ENCODE data around the gene RAB3GAP2. TPM values are rescaled to one million over a fixed set of nuclear protein-coding genes. Genes with fewer than 3 reads are reported as not detected.
A peak's percentile ranks its signal among the peaks of the same experiment; 100 is the strongest.
"Not testable (repeated sequence)": the region's sequence is repeated elsewhere in the genome, so short reads cannot be mapped to it uniquely, and the experiment has no call there.

The RAB3GAP2 gene
- total RNA-seq, 1 donor from 2014 or later: 49.2 TPM

DNA sequence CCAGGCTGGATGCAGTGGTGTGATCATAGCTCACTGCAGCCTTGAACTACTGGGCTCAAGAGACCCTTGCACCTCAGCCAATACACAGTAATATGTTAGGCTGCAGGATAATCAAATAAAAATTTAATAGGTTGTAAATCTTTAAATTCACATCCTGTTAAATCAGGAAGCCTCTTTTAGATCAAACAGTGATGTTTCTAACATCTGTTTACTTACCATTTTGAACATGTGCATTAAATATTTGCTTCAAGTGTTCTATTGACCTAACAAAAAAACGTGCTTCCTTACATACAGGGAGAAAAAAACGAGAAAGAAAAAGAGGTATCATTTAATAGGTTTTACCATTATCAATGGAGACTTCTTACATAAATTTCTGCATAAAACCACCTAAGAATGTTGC is 107.7 kb downstream of the RAB3GAP2 start:
- DNase-seq (ENCODE audit: low spot score) (no peak), ATAC-seq (no peak)
- intact Hi-C loops (cut with DNase I): no loop called here

- ATAC-seq (no peak), DNase-seq (ENCODE audit: low spot score) (no peak)
- intact Hi-C loops (cut with DNase I): no loop called here
Measured at GRCh38 chr1:220164116-220164515, 108.1 kb downstream of the RAB3GAP2 start.

DNA sequence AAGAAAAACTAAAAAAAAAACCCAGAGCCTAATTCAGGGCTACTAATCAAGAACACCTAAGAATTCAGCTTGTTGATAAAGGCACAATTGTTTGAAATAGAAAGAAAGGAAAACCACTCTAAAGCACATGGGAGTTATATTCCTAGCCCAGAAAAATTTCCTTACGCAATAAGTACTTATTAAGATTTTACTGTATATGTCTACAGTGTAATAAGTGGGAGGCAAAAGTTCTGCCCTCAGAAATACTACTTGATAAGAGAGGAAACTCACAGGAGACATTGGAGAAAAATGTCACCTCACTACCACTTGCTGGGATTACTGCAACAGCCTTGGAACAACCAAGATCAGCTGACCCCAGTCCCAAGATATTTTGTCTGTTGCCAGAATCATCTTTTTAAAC is 112.2 kb downstream of the RAB3GAP2 start:
- intact Hi-C loops (cut with DNase I): no loop called here

GRCh38 chr1:220159041-220159440 is 113.2 kb downstream of the RAB3GAP2 start:
- intact Hi-C loops (cut with DNase I): no loop called here
- ATAC-seq: no peak
- DNase-seq (ENCODE audit: low spot score): no peak

More for the DNA sequence above, 112.2 kb downstream of the RAB3GAP2 start:
- DNase-seq (ENCODE audit: low spot score): no peak
- ATAC-seq: no peak

DNA sequence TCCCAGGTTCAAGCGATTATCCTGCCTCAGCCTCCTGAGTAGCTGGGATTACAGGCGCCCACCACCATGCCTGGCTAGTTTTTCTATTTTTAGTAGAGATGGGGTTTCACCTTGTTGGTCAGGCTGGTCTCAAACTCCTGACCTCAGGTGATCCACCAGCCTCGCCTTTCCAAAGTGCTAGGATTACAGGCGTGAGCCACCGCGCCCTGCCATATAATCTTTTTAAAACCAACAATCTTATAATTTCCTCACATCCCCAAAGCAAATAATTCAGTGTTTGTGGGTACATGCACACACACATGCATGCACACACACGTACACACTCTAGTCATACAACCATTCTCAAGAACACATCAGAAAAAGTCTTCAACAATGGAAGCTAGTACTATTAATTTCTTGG is 113.7 kb downstream of the RAB3GAP2 start:
- not testable (repeated sequence) for ATAC-seq

GRCh38 chr1:220157738-220158137 is 114.5 kb downstream of the RAB3GAP2 start:
- intact Hi-C loops (cut with DNase I): no loop called here
- no peak for DNase-seq (ENCODE audit: low spot score)
- no peak for ATAC-seq

More for the DNA sequence above, 113.7 kb downstream of the RAB3GAP2 start:
- intact Hi-C loops (cut with DNase I); DNase-seq (ENCODE audit: low spot score): not testable (repeated sequence)

DNA sequence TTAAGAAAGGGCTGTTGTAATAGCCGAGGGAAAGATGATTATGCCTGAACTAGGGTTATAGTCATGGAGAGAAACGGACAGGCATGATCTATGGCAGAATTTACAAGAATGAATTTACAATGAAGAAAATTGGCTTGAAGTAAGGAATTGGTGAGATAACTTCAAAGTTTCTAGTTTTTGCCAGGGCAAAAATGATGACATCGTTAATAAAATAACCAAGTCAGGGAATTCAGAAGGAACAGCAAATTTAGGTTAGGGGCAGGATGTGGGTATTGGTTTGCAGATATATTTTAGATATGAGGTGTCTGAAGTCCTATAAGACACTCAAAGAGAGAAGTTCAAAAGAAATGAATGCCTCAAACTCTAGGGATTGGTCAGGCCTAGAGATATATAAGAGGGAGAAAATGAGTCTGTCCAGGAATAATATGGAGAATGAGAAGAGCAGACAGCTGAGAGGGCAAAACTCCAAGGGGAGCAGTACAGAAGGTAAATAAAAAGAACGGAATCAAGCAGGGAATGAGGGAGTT is 115.6 kb downstream of the RAB3GAP2 start:
- ATAC-seq: no peak
- no peak for DNase-seq (ENCODE audit: low spot score)
- intact Hi-C loops (cut with DNase I): no loop called here

DNA sequence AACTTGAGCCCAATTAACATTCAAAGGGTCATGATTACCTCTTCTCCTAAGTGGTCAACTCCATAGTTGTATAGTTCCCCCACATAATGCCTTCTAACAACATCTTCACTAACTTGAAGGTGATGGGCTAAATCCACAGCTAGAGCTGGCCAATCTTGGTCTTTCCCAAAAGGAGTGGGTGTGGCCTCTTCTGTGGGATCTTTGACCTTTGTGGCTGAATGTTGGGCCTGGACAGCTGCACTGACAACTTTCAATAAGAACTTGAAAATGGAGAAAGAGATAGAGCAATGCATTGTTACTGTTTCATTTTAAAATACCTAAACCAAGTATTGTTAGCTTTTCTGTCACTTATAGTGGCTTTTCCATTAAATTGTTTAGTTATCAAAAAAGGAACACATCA is 119.1 kb downstream of the RAB3GAP2 start:
- DNase-seq (ENCODE audit: low spot score): no peak
- no peak for ATAC-seq
- intact Hi-C loops (cut with DNase I): no loop called here

DNA sequence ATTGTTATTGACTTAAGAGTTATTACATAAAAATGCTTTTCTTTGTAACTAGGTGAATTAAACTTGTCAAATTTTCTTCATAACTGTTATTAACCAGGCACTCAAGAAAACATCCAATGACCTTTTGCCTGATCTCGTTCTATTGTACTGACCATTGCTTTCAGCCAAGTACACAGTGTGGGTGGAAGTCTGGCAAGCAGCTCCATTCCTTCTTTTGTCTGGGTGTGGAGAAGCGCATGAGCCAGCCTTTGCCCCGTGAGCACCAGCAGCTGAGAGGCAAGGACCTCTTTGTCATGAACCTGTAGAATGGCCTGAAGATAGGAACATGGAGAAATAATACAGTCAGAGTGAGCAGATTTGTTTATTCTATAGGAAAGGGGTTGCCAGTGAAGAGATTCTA is 120.8 kb downstream of the RAB3GAP2 start:
- intact Hi-C loops (cut with DNase I): no loop called here
- peak; percentile 65 for DNase-seq (ENCODE audit: low spot score)
- peak; percentile 88 for ATAC-seq

GRCh38 chr1:220149742-220150141 is 122.5 kb downstream of the RAB3GAP2 start:
- DNase-seq (ENCODE audit: low spot score) (no peak), ATAC-seq (no peak)
- intact Hi-C loops (cut with DNase I): no loop called here

DNA sequence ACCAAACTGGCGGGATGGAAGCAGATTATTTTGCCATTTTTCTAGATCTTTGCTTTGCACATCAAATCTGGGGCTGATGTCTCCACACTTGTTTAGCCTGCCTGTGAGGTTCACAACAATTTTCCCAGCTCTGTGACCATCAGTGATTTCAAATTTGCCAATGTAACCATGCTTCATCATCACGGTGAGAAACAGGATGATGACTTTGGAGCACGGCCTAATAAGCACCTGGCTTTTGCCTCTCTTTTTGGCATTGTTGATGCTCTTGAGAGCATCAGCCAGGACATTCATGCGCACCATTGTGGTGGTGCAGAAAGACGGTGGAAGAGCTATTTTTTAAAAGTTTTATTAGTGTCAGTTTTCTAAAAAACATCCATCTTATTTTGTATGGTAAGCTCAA is 128.2 kb downstream of the RAB3GAP2 start:
- intact Hi-C loops (cut with DNase I): no loop called here
- ATAC-seq (no peak), DNase-seq (ENCODE audit: low spot score) (no peak)

DNA sequence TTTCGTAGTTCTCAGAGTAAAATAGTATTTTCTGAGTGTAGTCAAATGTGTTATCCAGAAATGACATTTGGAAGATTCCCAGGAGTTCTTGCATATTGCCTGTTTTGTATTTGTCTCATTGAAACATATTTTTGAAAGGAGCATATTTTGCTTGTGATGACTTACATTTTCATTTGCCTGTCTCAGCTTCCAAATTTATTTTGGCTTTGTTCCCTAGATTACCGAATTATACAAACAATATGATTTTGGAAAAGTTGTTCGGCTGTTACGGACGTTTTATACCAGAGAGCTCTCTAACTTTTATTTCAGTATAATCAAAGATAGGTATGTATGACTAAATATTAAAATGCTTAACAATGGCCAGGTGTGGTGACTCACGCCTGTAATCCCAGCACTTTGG is 132.3 kb downstream of the RAB3GAP2 start:
- no peak for ATAC-seq
- intact Hi-C loops (cut with DNase I): no loop called here

DNA sequence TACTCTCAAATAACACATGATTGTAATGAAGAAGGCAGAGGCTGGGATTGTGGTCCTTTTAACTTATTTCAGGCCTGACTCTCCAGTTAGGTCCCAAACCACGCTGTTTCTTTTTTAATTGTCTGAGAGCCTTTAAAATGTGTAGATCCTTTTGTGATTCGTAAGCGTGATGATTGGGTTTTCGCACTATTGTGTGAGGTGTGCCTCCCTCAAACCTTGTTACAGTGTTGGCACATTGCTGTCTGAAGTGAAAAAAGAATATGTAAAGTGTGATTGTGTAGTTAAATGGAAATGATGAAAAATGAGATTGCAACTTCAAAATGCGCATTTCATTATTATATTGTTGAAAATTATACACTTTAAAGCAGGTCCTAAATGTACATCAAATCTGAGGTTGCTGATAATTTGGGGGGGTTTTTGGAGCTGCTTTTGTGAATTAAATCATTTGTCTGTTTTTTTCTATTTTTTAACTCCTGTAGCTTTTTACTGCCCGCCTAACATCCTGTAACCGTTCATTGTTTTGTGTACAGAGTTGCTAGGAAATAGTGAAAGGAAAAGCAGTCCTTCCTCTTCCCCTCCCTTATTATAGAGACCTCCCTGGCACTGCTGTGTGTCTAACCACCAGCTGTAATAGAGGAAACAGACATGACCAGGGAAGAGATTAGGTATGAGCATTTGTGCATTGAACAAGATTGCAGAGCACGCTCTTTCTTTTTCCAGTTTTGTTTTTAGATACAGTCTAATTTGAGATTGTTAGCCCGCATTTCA is 135.1 kb downstream of the RAB3GAP2 start:
- intact Hi-C loops (cut with DNase I): no loop called here
- DNase-seq (ENCODE audit: low spot score) (no peak), ATAC-seq (no peak)

More for the DNA sequence above, 132.3 kb downstream of the RAB3GAP2 start:
- no peak for DNase-seq (ENCODE audit: low spot score)

GRCh38 chr1:220135755-220136154 is 136.5 kb downstream of the RAB3GAP2 start:
- ATAC-seq: no peak
- intact Hi-C loops (cut with DNase I): no loop called here
- no peak for DNase-seq (ENCODE audit: low spot score)

- intact Hi-C loops (cut with DNase I): no loop called here
- no peak for ATAC-seq
- DNase-seq (ENCODE audit: low spot score): no peak
Measured at GRCh38 chr1:220129479-220130210, 142.6 kb downstream of the RAB3GAP2 start.

DNA sequence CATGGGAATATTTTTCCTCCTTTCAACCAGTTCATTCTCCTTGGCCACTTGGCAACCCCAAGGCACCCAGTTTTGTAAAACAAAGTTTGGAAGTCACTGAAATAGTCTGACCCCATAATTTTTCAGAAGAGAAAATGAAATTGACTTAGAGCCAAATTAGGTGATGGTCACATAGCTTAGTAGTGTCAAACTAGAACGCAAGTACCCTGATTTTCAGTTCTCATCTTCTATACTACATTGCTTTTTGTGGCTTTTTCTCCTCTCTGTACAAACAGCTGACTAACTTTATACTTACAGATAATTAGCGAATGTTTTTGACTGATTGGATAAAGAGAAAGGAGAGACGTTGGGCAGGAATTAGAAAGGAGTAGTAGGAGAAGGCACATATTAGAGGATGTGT is 145.2 kb downstream of the RAB3GAP2 start:
- intact Hi-C loops (cut with DNase I): no loop called here
- DNase-seq (ENCODE audit: low spot score): no peak
- no peak for ATAC-seq

DNA sequence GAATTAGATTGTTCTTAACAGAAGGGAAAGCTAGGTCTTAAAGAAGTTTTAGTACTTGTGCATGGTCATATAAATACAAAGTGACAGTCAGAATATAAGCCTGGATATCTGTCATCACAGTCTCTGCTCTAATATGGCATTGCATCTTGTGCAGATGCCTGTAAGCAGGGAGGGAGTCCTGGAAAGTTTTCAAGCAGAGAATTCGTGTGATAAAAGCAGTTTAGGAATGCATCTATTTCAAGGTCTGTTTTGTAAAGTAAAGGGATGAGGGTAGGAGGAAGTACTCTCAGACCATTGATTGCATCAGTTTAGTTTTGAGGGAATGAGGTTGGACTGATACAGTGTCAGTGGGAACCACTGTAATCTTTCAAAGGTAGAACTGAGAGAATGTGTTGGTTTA is 147.7 kb downstream of the RAB3GAP2 start:
- DNase-seq (ENCODE audit: low spot score): no peak
- intact Hi-C loops (cut with DNase I): no loop called here
- ATAC-seq: no peak

DNA sequence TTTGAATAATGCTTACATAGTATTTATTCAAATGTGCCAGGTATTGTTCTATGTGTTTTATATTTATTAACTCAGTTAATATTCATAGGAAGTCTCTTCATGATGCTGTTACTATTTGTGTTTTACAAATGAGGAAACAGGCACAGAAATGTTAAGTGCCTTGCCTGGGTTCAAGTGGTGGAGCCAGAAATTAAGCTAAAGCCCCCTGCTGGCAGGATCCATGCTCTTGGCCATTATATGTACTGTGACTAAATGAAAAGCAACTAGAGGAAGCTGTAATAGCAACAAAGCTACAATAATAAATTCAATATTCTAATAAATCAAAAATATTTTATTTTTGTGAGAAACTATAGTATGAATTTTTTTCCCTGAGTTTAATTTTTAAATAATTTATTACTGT is 148.4 kb downstream of the RAB3GAP2 start:
- DNase-seq (ENCODE audit: low spot score) (no peak), ATAC-seq (no peak)
- intact Hi-C loops (cut with DNase I): no loop called here

DNA sequence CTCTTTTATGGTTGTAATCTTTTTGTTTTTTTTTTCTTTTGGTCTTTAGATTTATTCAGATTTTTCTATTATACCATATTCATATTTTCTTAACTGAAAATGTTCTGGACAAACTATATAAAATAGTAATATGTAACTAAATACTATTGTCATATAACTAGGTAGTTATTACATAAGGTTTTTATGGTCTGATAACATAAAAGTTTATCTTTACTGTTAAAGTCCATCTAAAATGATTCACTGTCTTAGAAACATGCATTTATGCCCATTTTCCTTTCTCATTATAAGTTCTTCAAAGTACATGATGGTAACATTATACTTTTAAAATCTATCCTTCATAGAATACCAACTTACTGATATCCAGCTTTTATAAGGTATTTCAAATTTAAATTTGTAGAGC is 149.2 kb downstream of the RAB3GAP2 start:
- DNase-seq (ENCODE audit: low spot score): no peak
- ATAC-seq: no peak
- intact Hi-C loops (cut with DNase I): no loop called here

DNA sequence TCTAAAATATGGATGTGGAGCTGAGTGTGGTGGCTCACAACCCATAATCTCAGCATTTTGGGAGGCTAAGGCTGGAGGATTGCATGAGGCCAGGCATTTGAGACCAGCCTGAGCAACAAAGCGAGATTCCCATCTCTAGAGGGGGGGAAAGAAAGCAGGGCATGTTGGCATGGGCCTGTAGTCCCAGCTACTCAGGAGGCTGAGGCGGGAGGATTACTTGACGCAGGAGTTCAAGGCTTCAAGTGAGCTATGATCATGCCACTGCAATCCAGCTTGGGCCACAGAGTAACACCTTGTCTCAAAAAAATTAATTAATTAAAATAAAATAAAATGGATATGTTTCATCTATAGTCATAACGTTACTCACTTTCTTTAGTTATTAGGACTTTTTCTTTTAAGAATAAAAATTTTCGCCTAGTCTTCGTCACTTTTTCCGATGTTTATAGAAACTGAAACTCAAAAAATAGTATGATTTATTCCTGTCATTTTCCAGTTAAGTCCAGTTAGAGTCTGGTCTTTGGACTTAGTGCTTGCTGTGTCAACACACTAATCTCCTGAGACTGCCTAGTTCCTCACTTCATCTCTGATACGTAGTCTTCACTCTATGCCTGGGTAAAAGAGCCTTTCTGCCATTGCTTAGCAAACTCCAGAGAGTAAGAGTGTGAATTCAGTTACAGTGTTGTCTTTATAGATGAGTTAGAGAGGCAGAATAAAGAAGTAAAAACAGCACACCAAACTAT is 150.3 kb downstream of the RAB3GAP2 start:
- intact Hi-C loops (cut with DNase I): no loop called here
- DNase-seq (ENCODE audit: low spot score): no peak
- peak; percentile 71 for ATAC-seq
